Activated B cell treated with CpG ODN at 0.5 μM for 24 hours (primary cell): Measurements from ENCODE around the gene GBP2. TPM values are rescaled to one million over a fixed set of nuclear protein-coding genes. Genes with fewer than 3 reads are reported as not detected.

Experiments used
- ATAC-seq: fragments of 200-7000 bp; cut with Tn5 transposase; one replicate; pipeline ENCODE4 v1.10.0; 2021; ENCODE audit warnings: low read depth, mild to moderate bottlenecking, moderate library complexity
- CTCF ChIA-PET: fragments of 350-600 bp; sonication (Branson Sonifier 250); formaldehyde crosslinking; loops from one replicate; lab custom pipeline; 2021; ENCODE audit warnings: antibody characterized with exemption; lab: Charles Lee
- POLR2A ChIA-PET: fragments of 350-600 bp; sonication (Branson Sonifier 250); formaldehyde crosslinking; loops from one replicate; lab custom pipeline; 2021; ENCODE audit warnings: antibody characterized with exemption; lab: Charles Lee
- DNase-seq: peaks from one replicate; pipeline ENCODE4 v3.0.0; 2022
- H3K27ac Mint-ChIP-seq: one replicate; pipeline ENCODE4 v1.8.0; 2020; ENCODE audit warnings: mixed read lengths
- H3K27me3 Mint-ChIP-seq: one replicate; pipeline ENCODE4 v1.8.0; 2021; ENCODE audit warnings: mixed read lengths
- H3K36me3 Mint-ChIP-seq: one replicate; pipeline ENCODE4 v1.8.0; 2021; ENCODE audit warnings: low read depth, mixed read lengths
- H3K4me1 Mint-ChIP-seq: one replicate; pipeline ENCODE4 v1.8.0; 2021; ENCODE audit warnings: mixed read lengths
- H3K4me3 Mint-ChIP-seq: one replicate; pipeline ENCODE4 v1.8.0; 2020; ENCODE audit warnings: mild to moderate bottlenecking, mixed read lengths
- H3K9me3 Mint-ChIP-seq: one replicate; pipeline ENCODE4 v1.8.0; 2020; ENCODE audit warnings: mixed read lengths
- CTCF ChIP-seq: fragments of 200-600 bp; IDR thresholded peaks from one replicate; pipeline ENCODE4 v1.8.0; 2022; ENCODE audit warnings: antibody characterized with exemption, mild to moderate bottlenecking
- intact Hi-C: fragments of 100-400 bp; cut with micrococcal nuclease; formaldehyde crosslinking; loops from one replicate; pipeline ENCODE4 v1.15.1; 2024
- total RNA-seq: library from RNA; stranded (reverse); gene quantifications from 2 replicates; pipeline ENCODE4 v1.2.3, GENCODE V29; 2022

The GBP2 gene
- total RNA-seq, 1 donor from 2014 or later, result 26.7 TPM

- ChIA-PET POLR2A (interaction anchor here (0.6 to 1.9 kb wide), 2 partner anchors 44 to 235 kb away, joined by 5 to 10 read pairs; no protein-coding TSS in a partner anchor), CTCF (interaction anchor here (1.0 to 2.7 kb wide), 2 partner anchors 40 to 72 kb away, joined by 4 to 6 read pairs; no protein-coding TSS in a partner anchor)
- Mint-ChIP-seq H3K9me3 (peaks cover 2% of the 10 kb centered on the region), H3K4me1 (peaks cover 63% of the 10 kb centered on the region), H3K36me3 (peaks cover 7% of the 10 kb centered on the region), H3K27me3 (no peaks in the 10 kb centered on the region), H3K27ac (peak overlapping the region; percentile 91), H3K4me3 (peak overlapping the region; percentile 90)
- peak; percentile 20 for ATAC-seq
- no peak for DNase-seq
- intact Hi-C loops, result loop anchor here (2.0 kb wide), 1 partner anchor 103 kb away; the partner anchor contains the start of gene GBP3
- TF ChIP-seq CTCF, result no peak
Observed at GRCh38 chr1:89125240-89125912, 538 bp downstream of the GBP2 start.

GRCh38 chr1:89121641-89122040 lies 4.3 kb downstream of the GBP2 start:
- ATAC-seq (no peak), DNase-seq (no peak)
- Mint-ChIP-seq H3K36me3 (peaks cover 10% of the 10 kb centered on the region), H3K27ac (no peak overlapping the region), H3K9me3 (no peaks in the 10 kb centered on the region), H3K4me1 (peaks cover 37% of the 10 kb centered on the region), H3K27me3 (no peaks in the 10 kb centered on the region), H3K4me3 (no peak overlapping the region)
- POLR2A ChIA-PET, result no interaction called here
- intact Hi-C loops, result no loop called here
- TF ChIP-seq CTCF, result no peak
- CTCF ChIA-PET, result no interaction called here

- no peaks in the 10 kb centered on the region for H3K4me1 Mint-ChIP-seq
- DNase-seq, result no peak
- POLR2A ChIA-PET, result no interaction called here
- H3K4me3 Mint-ChIP-seq, result no peak overlapping the region
- no peak overlapping the region for H3K27ac Mint-ChIP-seq
- TF ChIP-seq CTCF, result no peak
- peaks cover 2% of the 10 kb centered on the region for H3K9me3 Mint-ChIP-seq
- CTCF ChIA-PET, result no interaction called here
- peaks cover 49% of the 10 kb centered on the region for H3K36me3 Mint-ChIP-seq
- intact Hi-C loops, result no loop called here
- no peak for ATAC-seq
- H3K27me3 Mint-ChIP-seq, result no peaks in the 10 kb centered on the region
Observed at GRCh38 chr1:89114662-89115061, 11.3 kb downstream of the GBP2 start.

- DNase-seq (no peak), ATAC-seq (no peak)
- TF ChIP-seq CTCF, result no peak
- H3K27ac Mint-ChIP-seq, result no peak overlapping the region
- H3K4me1 Mint-ChIP-seq, result no peaks in the 10 kb centered on the region
- peaks cover 2% of the 10 kb centered on the region for H3K9me3 Mint-ChIP-seq
- ChIA-PET POLR2A (no interaction called here), CTCF (no interaction called here)
- peaks cover 64% of the 10 kb centered on the region for H3K36me3 Mint-ChIP-seq
- intact Hi-C loops, result no loop called here
- no peaks in the 10 kb centered on the region for H3K27me3 Mint-ChIP-seq
- H3K4me3 Mint-ChIP-seq, result no peak overlapping the region
Observed at GRCh38 chr1:89112871-89113613, 12.9 kb downstream of the GBP2 start.

GRCh38 chr1:89104687-89105086 lies 21.2 kb downstream of the GBP2 start:
- no peak for TF ChIP-seq CTCF
- ChIA-PET POLR2A (no interaction called here), CTCF (no interaction called here)
- H3K4me1 Mint-ChIP-seq, result no peaks in the 10 kb centered on the region
- H3K9me3 Mint-ChIP-seq, result no peaks in the 10 kb centered on the region
- peaks cover 48% of the 10 kb centered on the region for H3K36me3 Mint-ChIP-seq
- peaks cover 2% of the 10 kb centered on the region for H3K27me3 Mint-ChIP-seq
- no peak overlapping the region for H3K4me3 Mint-ChIP-seq
- DNase-seq (no peak), ATAC-seq (no peak)
- intact Hi-C loops, result no loop called here
- H3K27ac Mint-ChIP-seq, result no peak overlapping the region
